Activated T-helper 2 cell treated with anti-CD3 and anti-CD28 coated beads, Interferon-gamma antibody, Interleukin-2, Interleukin-4, amounts not matched to agents 10 μg/mL and 5 μg/mL and 100 μg/mL, durations not matched to agents 14 hours and 24 hours and 36 hours (primary cell): ENCODE measurements around the gene ZNF785. TPM values are rescaled to one million over a fixed set of nuclear protein-coding genes. Genes with fewer than 3 reads are reported as not detected.

Source experiments
- DNase-seq: peaks from one replicate; pipeline ENCODE4 v3.0.0; 2021; ENCODE audit warnings: low spot score
- H3K27ac Mint-ChIP-seq: one replicate; pipeline ENCODE4 v1.8.0; 2021; ENCODE audit warnings: mixed read lengths
- H3K27me3 Mint-ChIP-seq: one replicate; pipeline ENCODE4 v1.8.0; 2021; ENCODE audit warnings: low read depth, mixed read lengths
- H3K36me3 Mint-ChIP-seq: one replicate; pipeline ENCODE4 v1.8.0; 2021; ENCODE audit warnings: low read depth, mixed read lengths
- H3K4me1 Mint-ChIP-seq: one replicate; pipeline ENCODE4 v1.8.0; 2021; ENCODE audit warnings: low read depth, mixed read lengths
- H3K4me3 Mint-ChIP-seq: one replicate; pipeline ENCODE4 v1.8.0; 2021; ENCODE audit warnings: low read depth, mild to moderate bottlenecking, moderate library complexity, mixed read lengths
- H3K9me3 Mint-ChIP-seq: one replicate; pipeline ENCODE4 v1.8.0; 2021; ENCODE audit warnings: mixed read lengths
- intact Hi-C: fragments of 100-400 bp; cut with micrococcal nuclease; formaldehyde crosslinking; loops from one replicate; pipeline ENCODE4 v1.15.1; 2023
- total RNA-seq: library from RNA; stranded (reverse); gene quantifications from 2 replicates; pipeline ENCODE4 v1.2.3, GENCODE V29; 2022

The ZNF785 gene
- total RNA-seq, 1 donor from 2014 or later, result 18.9 TPM

DNA sequence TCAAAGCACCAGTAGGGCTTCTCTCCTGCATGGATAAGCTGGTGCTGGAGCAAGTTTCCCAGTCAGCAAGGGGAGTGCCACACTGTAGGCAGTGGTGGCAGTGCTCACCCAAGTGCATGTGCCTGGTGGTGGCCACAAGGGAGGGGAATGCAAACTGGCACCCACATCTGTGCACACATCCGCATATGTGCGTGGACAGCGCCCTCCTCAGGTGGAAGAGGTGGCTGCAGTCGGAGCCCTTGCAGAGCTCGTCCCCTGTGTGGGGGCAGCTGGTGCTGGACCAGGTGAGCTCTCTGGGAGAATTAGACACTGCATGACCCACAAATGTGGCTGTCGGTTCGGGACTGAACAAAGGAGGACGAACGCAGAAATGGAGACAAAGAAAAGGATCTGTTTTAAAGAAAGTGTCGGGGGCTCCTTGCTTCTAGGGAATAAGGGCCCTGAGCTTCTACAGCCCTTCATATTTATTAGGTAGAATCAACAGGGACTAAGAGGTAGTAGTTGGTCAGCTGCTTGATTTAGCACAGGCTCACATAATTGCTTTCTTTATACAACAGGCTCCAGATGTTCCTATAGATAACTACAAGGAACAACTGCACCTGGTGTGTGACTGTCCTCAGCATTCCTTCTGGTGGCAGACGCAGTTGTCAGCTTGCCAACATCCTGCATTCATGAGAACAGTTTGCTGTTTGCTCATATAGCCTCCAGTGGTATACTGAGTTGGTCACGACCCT lies 30.0 kb upstream of the ZNF785 start:
- H3K4me1 Mint-ChIP-seq, result peaks cover 4% of the 10 kb centered on the region
- H3K4me3 Mint-ChIP-seq, result no peak overlapping the region

DNA sequence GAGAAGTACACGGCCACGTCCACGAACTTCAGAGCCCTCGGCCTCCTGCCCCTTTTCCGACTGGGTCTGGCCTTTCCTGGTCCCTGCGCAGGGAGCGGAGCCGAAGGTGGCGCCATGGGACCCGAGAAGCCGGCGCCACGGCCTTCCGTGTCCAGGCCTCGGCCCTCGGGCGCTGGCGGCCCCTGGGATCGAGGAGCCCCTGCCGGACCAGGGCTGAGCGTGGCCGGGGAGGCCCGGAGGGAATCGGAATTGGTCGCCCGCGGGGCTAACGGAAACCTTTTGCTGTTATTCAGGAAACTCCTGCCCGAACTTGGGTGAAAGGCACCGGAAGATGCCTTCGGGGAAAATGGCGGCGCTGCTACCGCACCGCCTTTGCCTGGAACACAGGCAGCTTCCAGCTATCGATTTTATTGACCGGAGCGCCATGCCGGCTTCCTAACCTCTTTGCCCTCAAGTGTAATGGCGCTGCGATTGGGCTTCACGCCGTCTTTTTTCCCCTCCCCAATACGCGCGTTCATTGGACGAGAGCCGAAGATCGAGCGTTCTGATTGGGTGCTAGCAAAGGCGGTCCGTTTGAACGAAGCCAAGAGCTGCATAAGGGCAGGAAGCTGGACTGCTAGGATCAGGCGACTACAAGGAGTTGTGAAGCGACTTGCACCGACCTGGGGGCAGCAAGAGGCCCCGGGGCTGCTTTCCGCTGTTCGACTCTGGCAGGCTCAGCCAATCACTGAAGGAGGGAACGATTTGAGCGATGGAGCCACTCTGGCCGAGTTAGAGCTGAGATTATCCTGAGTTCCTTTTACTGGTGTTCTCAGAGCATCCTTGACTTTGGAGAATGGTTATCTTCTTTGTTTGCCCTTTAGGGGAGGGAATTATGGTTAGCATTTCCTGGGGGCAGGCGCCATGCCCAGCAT lies 24.7 kb upstream of the ZNF785 start, which contains the start of gene ZNF689:
Gene ZNF689 (minus strand): TSS at position 464 of the 914 bp plus-strand sequence. CDS start 348 bp downstream, at position 116.
- H3K4me3 Mint-ChIP-seq, result peak within 1 kb of the TSS; percentile 87
- H3K27me3 Mint-ChIP-seq, result no peaks in the 10 kb centered on the region
- peak within 1 kb of the TSS; percentile 96 for H3K27ac Mint-ChIP-seq
- no peaks in the 10 kb centered on the region for H3K9me3 Mint-ChIP-seq
- intact Hi-C loops, result loop anchor here (2.0 to 5.0 kb wide), 2 partner anchors 37 to 178 kb away; partner anchors contain the start of gene DCTPP1
- H3K4me1 Mint-ChIP-seq, result peaks cover 16% of the 10 kb centered on the region
- H3K36me3 Mint-ChIP-seq, result peaks cover 27% of the 10 kb centered on the region
- peak; percentile 93 for DNase-seq

More for the DNA sequence above, 30.0 kb upstream of the ZNF785 start:
- no peaks in the 10 kb centered on the region for H3K36me3 Mint-ChIP-seq
- H3K27ac Mint-ChIP-seq, result no peak overlapping the region
- intact Hi-C loops, result no loop called here
- no peaks in the 10 kb centered on the region for H3K9me3 Mint-ChIP-seq
- DNase-seq, result peak; percentile 65
- peaks cover 14% of the 10 kb centered on the region for H3K27me3 Mint-ChIP-seq

DNA sequence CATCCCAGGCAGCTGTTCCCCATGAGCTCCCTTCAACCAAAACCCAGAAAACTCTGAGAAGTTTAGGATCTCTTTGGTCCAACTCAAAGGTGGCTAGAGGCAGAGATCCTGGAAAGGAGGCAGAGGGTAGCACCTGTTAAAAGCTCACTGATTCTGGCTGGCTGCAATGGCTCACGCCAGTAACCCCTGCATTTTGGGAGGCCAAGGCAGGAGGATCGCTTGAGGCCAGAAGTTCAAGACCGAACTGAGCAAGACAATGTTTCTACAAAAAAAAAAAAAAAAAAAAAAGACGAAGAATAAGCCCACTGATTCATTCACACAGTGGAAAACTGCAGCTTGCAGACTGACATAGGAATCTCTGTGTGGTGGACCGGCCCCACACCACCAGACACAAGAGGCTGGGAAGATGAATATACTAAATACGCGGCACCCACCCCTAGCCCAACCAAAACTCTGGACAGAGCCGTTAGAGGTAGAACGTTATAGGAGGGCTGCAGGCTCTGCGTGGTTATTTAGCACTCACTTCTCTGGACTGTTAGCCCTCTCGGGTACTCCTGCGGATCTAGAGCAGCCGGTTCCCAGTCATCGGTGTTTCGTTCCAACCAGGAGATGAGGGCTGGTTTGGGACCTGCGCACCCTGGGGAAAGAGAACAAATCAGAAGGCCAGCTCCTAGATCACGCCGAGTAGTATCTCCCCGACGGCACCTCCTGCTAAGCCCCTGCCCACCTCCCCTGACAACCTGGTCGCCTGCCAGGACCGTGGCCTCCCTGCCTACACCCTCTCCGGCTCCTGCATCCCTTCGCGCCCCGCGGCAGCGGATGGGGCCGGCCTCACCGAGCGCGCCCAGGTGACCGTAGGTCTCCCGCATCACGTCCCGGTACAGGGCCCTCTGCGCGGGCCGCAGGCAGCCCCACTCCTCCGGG lies 23.8 kb upstream of the ZNF785 start:
- DNase-seq, result peak; percentile 48
- H3K27ac Mint-ChIP-seq, result peak overlapping the region; percentile 96
- no peaks in the 10 kb centered on the region for H3K9me3 Mint-ChIP-seq
- peaks cover 16% of the 10 kb centered on the region for H3K4me1 Mint-ChIP-seq
- intact Hi-C loops, result no loop called here
- H3K36me3 Mint-ChIP-seq, result peaks cover 34% of the 10 kb centered on the region
- H3K4me3 Mint-ChIP-seq, result peak overlapping the region; percentile 87
- no peaks in the 10 kb centered on the region for H3K27me3 Mint-ChIP-seq

GRCh38 chr16:30606004-30606403 lies 20.5 kb upstream of the ZNF785 start:
- intact Hi-C loops, result no loop called here
- peaks cover under 1% of the 10 kb centered on the region for H3K9me3 Mint-ChIP-seq
- no peak overlapping the region for H3K27ac Mint-ChIP-seq
- H3K27me3 Mint-ChIP-seq, result no peaks in the 10 kb centered on the region
- H3K36me3 Mint-ChIP-seq, result peaks cover 59% of the 10 kb centered on the region
- no peak overlapping the region for H3K4me3 Mint-ChIP-seq
- DNase-seq, result no peak
- peaks cover 18% of the 10 kb centered on the region for H3K4me1 Mint-ChIP-seq

DNA sequence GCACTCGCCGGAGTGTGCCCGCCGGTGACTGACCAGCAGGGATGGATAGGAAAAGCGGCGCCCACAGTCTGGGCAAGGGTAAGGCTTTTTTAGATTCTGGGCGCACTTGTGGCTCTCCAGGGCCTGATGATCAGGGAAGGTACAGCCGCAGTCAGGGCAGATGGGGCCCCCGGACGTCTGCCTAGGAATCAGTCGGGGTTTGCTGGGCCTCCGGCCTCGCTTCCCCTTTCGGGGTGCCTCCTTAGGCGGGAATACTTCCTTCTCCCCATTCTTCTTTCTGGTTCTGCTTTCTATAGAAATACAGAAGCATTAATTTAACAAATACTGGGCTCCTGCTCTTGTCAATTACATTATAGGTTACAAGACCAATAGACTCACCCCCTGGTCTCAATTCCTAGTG lies 19.7 kb upstream of the ZNF785 start:
- Mint-ChIP-seq H3K9me3 (peaks cover 6% of the 10 kb centered on the region), H3K4me3 (no peak overlapping the region), H3K27me3 (no peaks in the 10 kb centered on the region), H3K4me1 (peaks cover 15% of the 10 kb centered on the region), H3K27ac (no peak overlapping the region), H3K36me3 (peaks cover 63% of the 10 kb centered on the region)
- DNase-seq, result no peak
- intact Hi-C loops, result no loop called here

- intact Hi-C loops, result no loop called here
- no peak overlapping the region for H3K27ac Mint-ChIP-seq
Measured at GRCh38 chr16:30604316-30604947, 18.9 kb upstream of the ZNF785 start.

GRCh38 chr16:30603945-30604315 lies 18.4 kb upstream of the ZNF785 start:
- Mint-ChIP-seq H3K27ac (no peak overlapping the region), H3K36me3 (peaks cover 65% of the 10 kb centered on the region), H3K4me3 (no peak overlapping the region), H3K9me3 (peaks cover 6% of the 10 kb centered on the region), H3K27me3 (no peaks in the 10 kb centered on the region), H3K4me1 (peaks cover 12% of the 10 kb centered on the region)
- no peak for DNase-seq
- intact Hi-C loops, result no loop called here

More at GRCh38 chr16:30604316-30604947, 18.9 kb upstream of the ZNF785 start:
- no peak for DNase-seq
- peaks cover 65% of the 10 kb centered on the region for H3K36me3 Mint-ChIP-seq
- no peak overlapping the region for H3K4me3 Mint-ChIP-seq
- peaks cover 15% of the 10 kb centered on the region for H3K4me1 Mint-ChIP-seq
- H3K9me3 Mint-ChIP-seq, result peaks cover 6% of the 10 kb centered on the region
- no peaks in the 10 kb centered on the region for H3K27me3 Mint-ChIP-seq

DNA sequence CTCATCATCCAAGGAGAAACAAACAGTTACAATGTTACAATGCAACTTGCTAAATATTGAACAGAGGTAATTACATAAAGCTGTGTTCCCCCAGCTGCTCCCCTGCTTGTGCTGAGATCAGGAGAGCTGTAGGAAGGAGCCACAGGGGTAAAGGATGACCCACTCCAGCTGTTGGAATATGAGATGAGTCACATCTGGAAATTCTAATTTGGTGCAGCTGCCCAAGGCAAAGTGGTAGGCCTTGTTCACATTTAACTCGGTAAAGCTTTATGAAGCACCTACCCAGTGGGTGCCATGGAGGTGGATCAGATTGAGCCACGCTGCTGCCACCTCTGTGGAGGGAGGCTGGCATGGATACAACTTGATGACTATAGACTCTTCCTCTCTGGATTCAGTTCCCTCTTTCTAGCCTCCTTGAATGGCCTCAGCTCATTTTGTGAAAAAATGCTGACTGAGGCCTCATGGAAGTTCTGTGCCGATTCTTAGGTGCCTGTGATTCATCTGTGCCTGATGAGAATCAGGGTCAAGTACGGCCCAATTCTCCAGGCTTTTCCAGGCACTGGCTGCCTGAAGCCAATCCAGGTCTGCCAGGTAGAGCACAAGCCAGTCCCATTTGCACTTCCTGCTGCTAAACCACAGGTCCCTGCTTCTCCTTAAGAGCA lies 17.2 kb upstream of the ZNF785 start:
- Mint-ChIP-seq H3K4me1 (peaks cover 9% of the 10 kb centered on the region), H3K27me3 (no peaks in the 10 kb centered on the region), H3K4me3 (no peak overlapping the region), H3K9me3 (peaks cover 6% of the 10 kb centered on the region), H3K27ac (no peak overlapping the region), H3K36me3 (peaks cover 59% of the 10 kb centered on the region)
- DNase-seq, result no peak
- intact Hi-C loops, result no loop called here

DNA sequence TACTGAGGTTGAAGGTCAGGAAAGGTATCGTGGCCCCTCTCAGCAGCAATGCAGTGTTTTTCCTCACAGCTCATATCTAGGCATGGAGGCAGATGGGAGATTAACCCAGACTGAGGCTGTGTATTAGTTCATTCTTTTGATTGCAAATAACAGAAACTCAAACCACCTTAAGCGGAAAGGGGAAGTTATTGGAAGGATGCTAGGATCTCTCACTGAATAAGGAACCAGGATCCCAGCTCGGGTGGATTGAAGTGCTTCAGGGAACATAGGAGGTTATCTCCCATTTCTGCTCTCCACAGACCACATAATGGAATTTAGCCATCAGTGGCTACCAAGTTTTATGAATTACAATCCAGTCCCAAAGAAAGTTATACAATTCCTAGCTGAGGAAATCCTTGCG lies 16.5 kb upstream of the ZNF785 start:
- peaks cover 6% of the 10 kb centered on the region for H3K9me3 Mint-ChIP-seq
- no peak for DNase-seq
- peak overlapping the region; percentile 4 for H3K27ac Mint-ChIP-seq
- no peaks in the 10 kb centered on the region for H3K27me3 Mint-ChIP-seq
- peaks cover 7% of the 10 kb centered on the region for H3K4me1 Mint-ChIP-seq
- intact Hi-C loops, result no loop called here
- no peak overlapping the region for H3K4me3 Mint-ChIP-seq
- H3K36me3 Mint-ChIP-seq, result peaks cover 53% of the 10 kb centered on the region

- Mint-ChIP-seq H3K27ac (no peak overlapping the region), H3K4me1 (peaks cover 6% of the 10 kb centered on the region), H3K4me3 (no peak overlapping the region), H3K36me3 (peaks cover 43% of the 10 kb centered on the region), H3K9me3 (peaks cover 6% of the 10 kb centered on the region), H3K27me3 (no peaks in the 10 kb centered on the region)
- DNase-seq, result no peak
- intact Hi-C loops, result no loop called here
Measured at GRCh38 chr16:30600929-30601328, 15.4 kb upstream of the ZNF785 start.

DNA sequence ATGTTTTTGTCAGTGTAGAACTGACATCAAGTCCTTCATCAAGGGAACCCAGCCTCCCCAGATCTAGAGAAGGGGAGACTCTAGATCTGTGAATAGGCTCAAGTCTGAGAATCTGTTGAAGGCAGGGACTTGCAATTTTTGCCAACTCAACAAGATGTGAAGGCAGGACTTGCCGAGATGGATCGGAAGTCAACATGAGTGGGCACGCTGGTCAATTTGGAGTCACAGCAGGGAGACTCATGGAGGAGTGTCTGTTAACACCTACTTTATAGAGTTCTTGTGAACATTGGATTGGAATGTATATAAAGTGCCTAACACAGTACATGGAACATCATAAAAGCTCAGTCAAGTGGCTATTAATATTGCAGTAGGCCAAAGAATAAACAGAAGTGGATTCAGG lies 14.7 kb upstream of the ZNF785 start:
- peaks cover 6% of the 10 kb centered on the region for H3K9me3 Mint-ChIP-seq
- H3K4me1 Mint-ChIP-seq, result peaks cover 6% of the 10 kb centered on the region
- H3K4me3 Mint-ChIP-seq, result no peak overlapping the region
- H3K27ac Mint-ChIP-seq, result no peak overlapping the region
- DNase-seq, result no peak
- H3K36me3 Mint-ChIP-seq, result peaks cover 39% of the 10 kb centered on the region
- intact Hi-C loops, result no loop called here
- H3K27me3 Mint-ChIP-seq, result no peaks in the 10 kb centered on the region
